ENCODE results near the gene TSPAN5. TPM values are rescaled to one million over a fixed set of nuclear protein-coding genes. Genes with fewer than 3 reads are reported as not detected.
A peak's percentile ranks its signal among the peaks of the same experiment; 100 is the strongest.

TSPAN5 gene
- total RNA-seq, 1 donor from 2014 or later, result 61.4 TPM

GRCh38 chr4:98641376-98641775 lies 17.0 kb downstream of the TSPAN5 start:
- peaks cover 60% of the 10 kb centered on the region for H4K20me1 ChIP-seq (ENCODE audit: insufficient read depth, low read length)
- peaks cover 27% of the 10 kb centered on the region for H3K4me1 ChIP-seq (ENCODE audit: insufficient read depth, low read length)
- H3K27me3 Mint-ChIP-seq (ENCODE audit: low read depth, unreplicated experiment), result no peaks in the 10 kb centered on the region
- peaks cover 51% of the 10 kb centered on the region for H3K4me1 Mint-ChIP-seq (ENCODE audit: low read depth, unreplicated experiment)
- no peak overlapping the region for H3K4me3 ChIP-seq (ENCODE audit: insufficient read depth, low read depth, low read length)
- H3K9me3 Mint-ChIP-seq (ENCODE audit: unreplicated experiment), result no peaks in the 10 kb centered on the region
- no peaks in the 10 kb centered on the region for H3K36me3 ChIP-seq (ENCODE audit: insufficient read depth, low read length)
- H3K27ac Mint-ChIP-seq (ENCODE audit: unreplicated experiment), result no peak overlapping the region
- no peak for DNase-seq (ENCODE audit: low read depth)
- no peak for FAIRE-seq
- no peak overlapping the region for H3K4me3 Mint-ChIP-seq (ENCODE audit: unreplicated experiment)
- no peak overlapping the region for H3K9ac ChIP-seq (ENCODE audit: low read length)
- H3K4me2 ChIP-seq (ENCODE audit: low read length), result no peak overlapping the region
- TF ChIP-seq CTCF (IDR thresholded peaks at IDR 0.05; ENCODE audit: insufficient read depth, low read depth, low read length), result no peak
- peaks cover 100% of the 10 kb centered on the region for H3K79me2 ChIP-seq (ENCODE audit: insufficient read depth, low read length)
- no peak overlapping the region for H2AFZ ChIP-seq (ENCODE audit: low read depth, low read length)
- H3K9me3 ChIP-seq (ENCODE audit: insufficient read depth, low read depth, low read length), result no peaks in the 10 kb centered on the region
- H3K27me3 ChIP-seq (ENCODE audit: insufficient read depth, low read length), result no peaks in the 10 kb centered on the region
- H3K36me3 Mint-ChIP-seq (ENCODE audit: low read depth, unreplicated experiment), result no peaks in the 10 kb centered on the region
- H3K27ac ChIP-seq (ENCODE audit: low read depth, low read length), result no peak overlapping the region

GRCh38 chr4:98639523-98639922 lies 18.9 kb downstream of the TSPAN5 start:
- no peaks in the 10 kb centered on the region for H3K27me3 ChIP-seq (ENCODE audit: insufficient read depth, low read length)
- FAIRE-seq (peak; percentile 34), DNase-seq (ENCODE audit: low read depth) (no peak)
- H3K4me3 ChIP-seq (ENCODE audit: insufficient read depth, low read depth, low read length), result no peak overlapping the region
- TF ChIP-seq CTCF (IDR thresholded peaks at IDR 0.05; ENCODE audit: insufficient read depth, low read depth, low read length) (no peak), EZH2 (IDR thresholded peaks at IDR 0.05; ENCODE audit: insufficient read depth, low read length) (no peak)
- no peak overlapping the region for H3K27ac ChIP-seq (ENCODE audit: low read depth, low read length)
- Mint-ChIP-seq H3K4me3 (ENCODE audit: unreplicated experiment) (no peak overlapping the region), H3K9me3 (ENCODE audit: unreplicated experiment) (no peaks in the 10 kb centered on the region), H3K27ac (ENCODE audit: unreplicated experiment) (no peak overlapping the region), H3K36me3 (ENCODE audit: low read depth, unreplicated experiment) (no peaks in the 10 kb centered on the region), H3K4me1 (ENCODE audit: low read depth, unreplicated experiment) (peaks cover 39% of the 10 kb centered on the region), H3K27me3 (ENCODE audit: low read depth, unreplicated experiment) (no peaks in the 10 kb centered on the region)
- H4K20me1 ChIP-seq (ENCODE audit: insufficient read depth, low read length), result peaks cover 66% of the 10 kb centered on the region
- peaks cover 29% of the 10 kb centered on the region for H3K4me1 ChIP-seq (ENCODE audit: insufficient read depth, low read length)
- no peaks in the 10 kb centered on the region for H3K36me3 ChIP-seq (ENCODE audit: insufficient read depth, low read length)
- no peak overlapping the region for H3K9ac ChIP-seq (ENCODE audit: low read length)
- peaks cover 100% of the 10 kb centered on the region for H3K79me2 ChIP-seq (ENCODE audit: insufficient read depth, low read length)
- H2AFZ ChIP-seq (ENCODE audit: low read depth, low read length), result no peak overlapping the region
- no peak overlapping the region for H3K4me2 ChIP-seq (ENCODE audit: low read length)
- no peaks in the 10 kb centered on the region for H3K9me3 ChIP-seq (ENCODE audit: insufficient read depth, low read depth, low read length)

- Histone ChIP-seq H3K79me2 (ENCODE audit: insufficient read depth, low read length) (peaks cover 100% of the 10 kb centered on the region), H3K4me3 (ENCODE audit: insufficient read depth, low read depth, low read length) (no peak overlapping the region), H4K20me1 (ENCODE audit: insufficient read depth, low read length) (peaks cover 66% of the 10 kb centered on the region), H3K4me1 (ENCODE audit: insufficient read depth, low read length) (peaks cover 29% of the 10 kb centered on the region), H3K36me3 (ENCODE audit: insufficient read depth, low read length) (no peaks in the 10 kb centered on the region), H3K27me3 (ENCODE audit: insufficient read depth, low read length) (no peaks in the 10 kb centered on the region), H3K27ac (ENCODE audit: low read depth, low read length) (no peak overlapping the region), H3K9ac (ENCODE audit: low read length) (no peak overlapping the region), H2AFZ (ENCODE audit: low read depth, low read length) (no peak overlapping the region), H3K9me3 (ENCODE audit: insufficient read depth, low read depth, low read length) (no peaks in the 10 kb centered on the region), H3K4me2 (ENCODE audit: low read length) (no peak overlapping the region)
- Mint-ChIP-seq H3K4me1 (ENCODE audit: low read depth, unreplicated experiment) (peaks cover 38% of the 10 kb centered on the region), H3K4me3 (ENCODE audit: unreplicated experiment) (no peak overlapping the region), H3K36me3 (ENCODE audit: low read depth, unreplicated experiment) (no peaks in the 10 kb centered on the region), H3K9me3 (ENCODE audit: unreplicated experiment) (no peaks in the 10 kb centered on the region), H3K27ac (ENCODE audit: unreplicated experiment) (no peak overlapping the region), H3K27me3 (ENCODE audit: low read depth, unreplicated experiment) (no peaks in the 10 kb centered on the region)
- FAIRE-seq (no peak), DNase-seq (ENCODE audit: low read depth) (no peak)
- TF ChIP-seq CTCF (IDR thresholded peaks at IDR 0.05; ENCODE audit: insufficient read depth, low read depth, low read length), result no peak
- no peak for TF ChIP-seq EZH2 (IDR thresholded peaks at IDR 0.05; ENCODE audit: insufficient read depth, low read length)
These were observed 19.3 kb downstream of the TSPAN5 start for GRCh38 chr4:98639108-98639507.
